Fibroblast of skin of right quadriceps (primary cell): Measurements from ENCODE around the gene PEAK1.

Source experiments
- DNase-seq: peaks from one replicate; pipeline ENCODE4 v3.0.0-alpha.2; 2013

PEAK1 gene

DNA sequence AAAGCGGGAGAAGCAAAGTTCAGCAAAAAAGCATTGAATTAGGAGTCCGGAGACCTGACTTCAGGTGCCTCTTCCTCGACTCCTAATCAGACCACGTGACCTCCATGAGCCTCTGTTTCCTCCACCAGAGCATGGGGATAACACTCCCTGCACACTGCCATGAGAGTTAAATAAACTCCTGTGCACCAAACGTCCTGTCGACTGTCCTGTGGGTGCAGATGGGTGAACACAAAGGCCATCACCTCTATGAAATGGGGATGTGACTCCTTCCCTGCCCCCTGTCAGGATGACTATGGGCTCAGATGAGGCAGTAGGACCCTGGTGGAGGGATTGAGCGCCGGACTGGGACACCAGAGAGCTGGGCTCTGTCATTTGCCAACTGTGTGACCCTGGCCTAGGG is 335.5 kb downstream of the PEAK1 start:
- no peak for DNase-seq

DNA sequence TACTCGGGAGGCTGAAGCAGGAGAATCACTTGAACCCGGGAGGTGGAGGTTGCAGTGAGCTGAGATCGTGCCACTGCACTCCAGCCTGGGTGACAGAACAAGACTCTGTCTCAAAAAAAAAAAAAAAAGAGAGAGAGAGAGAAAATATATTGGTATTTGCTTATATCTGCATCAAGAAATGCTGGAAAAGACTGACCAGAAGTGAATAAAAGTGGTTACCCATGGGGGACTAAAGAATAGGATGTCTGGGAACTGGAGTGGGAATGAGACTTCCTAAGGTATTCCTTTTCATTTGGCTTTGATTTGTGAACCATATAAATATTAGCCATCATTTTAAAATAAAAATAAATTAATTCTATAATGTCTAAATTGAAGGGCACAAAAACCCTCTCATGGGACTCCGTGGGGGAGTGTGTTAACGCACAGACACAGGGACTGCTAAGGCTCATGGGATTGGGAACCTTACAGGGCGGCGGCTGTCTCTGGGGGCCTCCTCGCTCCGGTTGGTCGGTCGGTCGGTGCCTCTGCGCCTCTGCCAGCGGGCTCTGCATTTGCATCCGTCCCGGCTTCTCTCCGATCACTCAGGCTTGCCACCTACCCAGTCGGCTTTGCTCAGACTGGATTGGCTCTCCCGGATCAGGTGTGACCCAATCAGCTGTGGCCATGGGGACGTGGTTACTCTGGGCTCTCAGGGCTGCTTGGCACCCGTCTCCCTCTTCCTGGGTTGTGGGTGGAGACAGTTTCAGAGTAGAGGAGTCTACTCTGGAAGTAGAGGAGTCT is 336.3 kb downstream of the PEAK1 start:
- DNase-seq, result peak; percentile 32

DNA sequence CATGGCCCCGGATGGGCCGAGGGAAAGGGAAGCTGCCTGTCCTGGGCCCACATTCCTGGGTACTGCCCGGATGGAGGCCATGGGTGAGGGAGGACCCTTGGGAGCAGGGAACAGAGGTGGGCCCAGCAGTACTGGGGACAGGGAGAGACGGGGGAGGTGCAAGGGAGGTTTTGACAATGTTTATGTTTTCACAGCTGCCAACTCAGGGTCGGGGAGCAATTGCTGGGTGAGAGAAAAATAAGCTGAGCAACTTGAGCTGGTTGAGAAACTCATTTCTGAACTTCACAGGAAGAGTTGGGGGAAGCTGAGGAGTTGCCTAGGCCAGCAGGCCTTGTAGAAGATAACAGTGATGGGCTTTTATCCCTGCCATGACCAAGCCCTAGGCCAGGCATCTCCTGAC is 337.9 kb downstream of the PEAK1 start:
- DNase-seq, result no peak

DNA sequence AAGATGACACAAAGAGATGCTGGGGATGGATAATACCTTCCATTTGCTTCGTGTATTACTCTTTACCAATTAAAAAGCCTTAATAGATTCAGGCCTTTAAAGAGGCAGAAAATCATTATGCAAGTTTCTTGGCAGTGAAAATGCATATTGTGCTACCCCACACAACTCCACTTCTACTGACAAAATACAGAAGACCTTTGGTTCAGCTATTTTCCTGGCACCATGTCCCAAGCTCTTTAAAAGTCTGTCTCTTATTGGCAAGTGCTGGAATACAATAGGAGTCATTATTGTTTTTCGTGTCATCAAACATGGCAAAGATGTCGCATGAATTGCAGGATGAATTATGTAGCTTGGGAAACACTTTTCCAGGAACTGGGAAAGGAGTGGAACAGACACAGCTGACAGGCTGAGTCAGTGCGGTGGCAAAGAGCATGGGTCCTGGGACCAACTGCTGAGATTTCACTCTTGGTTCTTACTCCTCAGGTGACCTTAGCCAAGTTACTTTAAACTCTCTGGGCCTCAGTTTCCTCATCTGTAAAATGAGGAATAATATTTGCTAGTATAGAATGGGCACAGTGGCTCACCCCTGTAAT is 343.5 kb downstream of the PEAK1 start:
- DNase-seq, result no peak

DNA sequence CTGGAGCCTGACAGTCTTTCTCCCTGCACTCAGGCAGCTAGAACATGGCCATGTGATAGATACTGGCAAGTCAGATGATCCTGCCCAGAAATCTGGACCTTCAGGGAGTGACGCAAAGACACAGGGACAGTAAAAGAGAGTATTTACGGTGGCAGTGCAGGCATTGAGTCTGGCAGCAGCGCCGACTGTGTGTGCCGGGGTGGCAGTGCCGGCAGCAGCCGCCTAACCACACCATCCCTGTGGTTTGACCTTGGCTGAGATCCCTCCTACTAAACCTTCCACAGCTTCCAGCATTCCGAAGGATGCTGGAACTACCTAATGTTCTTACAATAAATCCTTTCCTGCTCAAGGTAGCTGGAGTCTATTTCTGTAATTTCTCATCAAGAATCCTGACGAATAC is 344.4 kb downstream of the PEAK1 start:
- DNase-seq, result no peak

DNA sequence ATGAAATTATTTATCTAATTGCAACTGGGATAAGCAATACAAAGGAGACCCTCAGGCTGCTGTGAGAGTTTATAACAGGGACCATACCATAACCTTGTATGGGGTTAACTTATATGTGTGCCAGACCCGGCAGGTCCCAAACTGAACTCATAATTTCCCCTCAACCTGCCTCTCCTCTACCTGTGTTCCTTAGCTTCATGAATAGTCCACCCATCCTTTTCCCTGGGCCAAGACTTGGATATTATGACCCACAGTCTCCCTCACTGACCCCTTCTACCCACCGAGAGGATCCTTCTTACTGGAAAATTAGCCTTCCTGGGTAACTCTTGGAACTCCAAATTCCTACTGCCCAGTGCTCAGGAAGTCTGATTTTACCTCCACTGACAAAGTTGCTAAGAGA is 345.6 kb downstream of the PEAK1 start:
- DNase-seq, result no peak

DNA sequence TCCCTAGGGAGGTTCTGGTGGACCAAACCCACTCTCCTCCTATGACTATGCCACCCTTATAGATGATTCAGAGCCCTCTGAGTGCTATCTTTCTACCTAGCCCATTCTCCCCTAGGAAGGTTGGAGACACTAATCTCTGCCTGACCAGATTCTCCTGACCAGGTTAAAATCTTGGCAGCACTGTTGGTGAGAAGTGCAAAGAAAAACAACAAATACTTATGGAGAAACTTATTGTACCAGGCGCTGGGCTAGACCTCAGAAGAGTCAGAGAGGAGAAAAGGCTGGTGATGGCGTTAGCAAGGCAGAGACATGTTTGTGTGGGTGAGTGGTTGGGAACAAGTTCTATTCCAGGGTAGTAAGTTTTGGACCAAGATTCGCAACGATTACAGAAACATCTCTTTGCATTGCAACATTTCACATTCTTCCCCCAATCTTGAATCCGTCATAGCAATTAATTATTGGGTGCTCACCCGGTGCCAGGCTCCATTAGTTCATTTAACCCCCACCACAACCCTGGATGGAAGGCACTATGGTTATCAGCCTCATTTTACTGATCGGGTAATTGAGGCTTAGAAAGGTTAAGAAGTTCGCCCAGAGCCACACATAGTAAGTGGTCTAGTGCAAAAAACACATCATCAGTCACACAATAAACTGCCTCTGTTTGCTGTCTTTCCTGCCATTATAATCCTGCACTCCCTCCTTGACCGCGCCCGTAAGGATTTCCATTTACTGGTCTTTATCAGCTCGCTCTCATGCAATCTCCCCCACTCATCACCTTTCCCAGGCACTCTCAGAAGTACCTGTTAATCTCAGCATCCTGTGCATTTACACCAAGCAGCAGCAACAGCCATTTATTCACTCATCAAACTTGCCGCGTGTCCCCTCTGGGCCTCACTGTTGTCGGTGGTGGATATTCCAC is 348.3 kb downstream of the PEAK1 start:
- no peak for DNase-seq

DNA sequence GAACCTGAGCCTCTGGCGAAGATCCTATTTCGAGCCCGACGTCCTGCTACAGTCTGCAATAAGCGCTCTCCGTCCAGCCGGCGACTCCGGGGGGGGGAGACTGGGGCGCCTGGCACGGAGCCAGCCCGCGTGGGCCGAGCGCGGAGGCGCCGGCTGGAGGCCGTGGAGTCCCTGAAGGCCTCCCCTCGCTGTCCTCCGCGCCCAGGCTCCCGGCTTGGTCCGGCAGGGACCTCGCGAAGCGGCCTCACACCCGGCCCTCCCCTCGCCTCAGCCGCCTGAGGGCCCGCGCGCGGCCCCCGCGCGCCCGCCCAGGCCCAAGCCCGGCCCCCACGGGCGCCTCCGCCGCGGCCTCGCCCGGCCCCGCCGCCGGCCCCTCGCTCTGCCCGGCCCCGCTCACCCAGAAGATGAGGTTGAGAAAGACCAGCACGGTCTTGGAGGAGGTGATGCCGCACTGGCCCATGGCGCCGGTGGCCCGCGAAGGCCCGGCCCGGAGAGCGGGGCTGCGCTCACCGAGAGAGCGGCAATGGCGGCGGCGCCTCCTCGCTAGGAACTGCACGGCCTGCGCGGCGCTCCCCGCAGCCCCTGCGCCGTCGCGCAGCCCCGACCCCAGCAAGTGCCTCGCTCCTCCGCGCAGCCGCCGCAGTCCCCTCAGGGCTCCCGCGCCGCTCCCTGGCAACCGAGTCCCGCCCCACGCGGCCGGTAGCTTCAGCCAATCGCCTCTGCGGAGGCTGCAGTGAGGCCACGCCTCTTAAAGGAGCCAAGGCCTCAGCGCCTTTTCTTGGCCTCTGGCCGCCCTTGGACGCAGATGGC is 349.2 kb downstream of the PEAK1 start, which contains the start of gene TSPAN3:
TSS of gene TSPAN3 (minus strand) at position 615 of the 810 bp plus-strand sequence. CDS start at position 460, 155 bp downstream.
- DNase-seq, result peak; percentile 92

DNA sequence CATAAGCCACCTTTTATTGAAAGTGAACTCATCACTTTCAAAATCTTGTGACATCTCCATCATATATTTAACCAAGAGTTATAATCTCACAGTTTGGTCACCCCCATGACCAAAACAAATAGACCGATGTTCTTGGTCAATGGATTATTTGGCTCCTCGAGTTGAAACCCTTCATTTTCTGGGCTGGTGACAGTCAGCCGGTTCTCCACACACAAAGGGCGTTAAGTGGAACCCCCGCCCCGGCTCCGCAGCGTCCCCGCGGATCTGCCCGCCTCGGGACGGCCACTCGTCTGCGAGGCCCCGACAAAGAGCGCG is 349.8 kb downstream of the PEAK1 start:
- DNase-seq, result no peak

DNA sequence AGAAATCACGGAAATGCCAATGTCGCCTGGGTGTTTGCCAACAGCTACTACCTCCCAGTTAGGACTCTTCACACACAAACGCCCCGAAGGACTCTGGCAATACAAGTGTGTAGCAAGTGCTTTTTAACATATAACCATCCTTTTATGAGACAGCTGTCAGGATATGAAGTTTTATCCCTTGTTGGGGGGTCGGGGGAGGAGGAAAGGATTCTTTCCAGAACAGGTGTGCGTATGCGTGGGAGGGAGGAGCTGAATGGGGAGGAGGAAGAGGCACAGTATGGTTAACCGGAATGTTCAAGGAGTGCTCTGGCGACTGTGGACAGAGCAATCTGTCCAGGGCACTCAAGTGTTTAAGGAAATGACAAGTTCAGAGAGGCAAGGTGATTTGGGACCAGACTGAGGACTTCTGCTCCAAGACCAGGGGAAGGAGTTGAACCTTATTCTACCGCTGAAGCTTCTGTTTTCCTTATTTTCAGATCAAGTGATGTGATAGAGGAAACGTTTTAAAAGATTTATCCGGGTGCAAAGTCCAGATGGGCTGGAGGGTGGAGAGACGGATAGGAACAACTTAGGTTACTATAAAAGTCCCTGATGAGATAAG is 350.3 kb downstream of the PEAK1 start:
- DNase-seq, result no peak

DNA sequence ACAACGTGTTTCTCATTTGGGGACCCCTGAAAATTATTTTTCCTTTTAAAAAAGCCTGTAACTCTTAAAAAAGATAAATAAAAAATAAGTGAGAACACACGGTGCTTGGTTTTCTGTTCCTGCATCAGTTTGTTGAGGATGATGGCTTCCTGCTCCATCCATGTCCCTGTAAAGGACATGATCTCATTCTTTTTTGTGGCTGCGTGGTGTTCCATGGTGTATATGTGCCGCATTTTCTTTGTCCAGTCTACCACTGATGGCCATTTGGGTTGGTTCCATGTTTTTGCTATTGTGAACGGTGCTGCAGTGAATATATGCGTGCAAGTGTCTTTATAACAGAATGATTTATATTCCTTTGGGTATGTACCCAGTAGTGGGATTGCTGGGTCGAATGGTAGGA is 351.3 kb downstream of the PEAK1 start:
- no peak for DNase-seq

DNA sequence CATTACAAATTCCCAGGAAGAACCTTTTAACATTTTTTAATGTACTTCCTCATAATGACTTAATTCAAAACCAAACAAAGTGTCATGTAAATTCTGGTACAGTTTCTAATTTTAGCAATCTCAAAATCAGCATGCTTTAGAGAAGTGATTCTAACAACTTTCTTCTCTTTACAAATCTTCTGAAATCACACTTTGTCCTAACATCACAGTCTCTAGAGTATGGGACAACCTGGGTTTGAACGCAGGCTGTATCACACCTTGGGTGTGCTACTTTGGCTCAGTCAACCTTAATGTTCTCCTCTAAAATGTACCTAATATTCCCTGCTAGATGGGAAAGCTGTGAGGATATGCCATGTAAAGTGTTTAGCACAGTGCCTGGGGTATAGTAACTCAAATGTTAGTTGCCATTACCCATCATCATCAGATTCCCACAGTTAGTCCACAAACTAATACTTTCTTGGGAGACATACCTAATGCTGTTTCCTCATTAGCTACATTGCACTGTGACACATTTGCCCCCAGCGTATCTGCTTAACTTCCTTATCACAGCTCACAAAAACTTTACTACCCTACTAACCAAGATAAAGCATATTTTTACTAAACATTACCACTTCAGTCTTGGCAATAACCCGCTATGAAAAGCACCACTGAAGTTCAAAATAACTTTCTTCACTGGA is 352.1 kb downstream of the PEAK1 start:
- DNase-seq, result no peak

DNA sequence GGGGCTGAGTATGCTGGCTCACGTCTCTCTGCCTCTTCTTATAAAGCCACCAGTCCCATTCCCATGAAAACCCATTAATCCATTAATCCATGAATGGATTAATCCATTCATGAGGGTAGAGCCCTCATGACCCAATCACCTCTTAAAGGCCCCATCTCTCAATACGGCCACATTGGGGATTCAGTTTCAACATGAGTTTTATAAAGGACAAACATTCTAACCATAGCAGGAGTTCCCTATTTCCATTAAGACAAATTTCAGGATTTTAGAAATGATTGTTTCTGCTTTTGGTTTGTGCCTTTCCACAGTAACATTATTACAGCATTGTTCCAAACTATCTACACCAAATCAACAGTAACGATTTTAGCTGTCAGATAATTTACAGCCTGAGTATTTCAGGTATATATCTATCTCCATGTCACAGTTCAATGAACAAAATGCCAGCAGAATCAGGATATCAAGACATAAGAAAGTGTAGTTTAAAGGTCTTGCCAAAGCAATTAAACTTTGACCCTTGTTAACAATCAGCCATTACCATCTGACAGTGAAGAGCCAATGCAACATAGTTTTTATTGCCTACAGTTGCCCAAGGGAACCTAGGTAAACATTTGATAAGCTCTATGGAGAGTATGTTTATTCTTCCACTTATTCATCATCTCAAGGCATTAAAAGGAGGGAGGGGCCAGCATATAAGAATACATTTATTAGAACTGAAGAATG is 352.8 kb downstream of the PEAK1 start:
- DNase-seq, result peak; percentile 47

DNA sequence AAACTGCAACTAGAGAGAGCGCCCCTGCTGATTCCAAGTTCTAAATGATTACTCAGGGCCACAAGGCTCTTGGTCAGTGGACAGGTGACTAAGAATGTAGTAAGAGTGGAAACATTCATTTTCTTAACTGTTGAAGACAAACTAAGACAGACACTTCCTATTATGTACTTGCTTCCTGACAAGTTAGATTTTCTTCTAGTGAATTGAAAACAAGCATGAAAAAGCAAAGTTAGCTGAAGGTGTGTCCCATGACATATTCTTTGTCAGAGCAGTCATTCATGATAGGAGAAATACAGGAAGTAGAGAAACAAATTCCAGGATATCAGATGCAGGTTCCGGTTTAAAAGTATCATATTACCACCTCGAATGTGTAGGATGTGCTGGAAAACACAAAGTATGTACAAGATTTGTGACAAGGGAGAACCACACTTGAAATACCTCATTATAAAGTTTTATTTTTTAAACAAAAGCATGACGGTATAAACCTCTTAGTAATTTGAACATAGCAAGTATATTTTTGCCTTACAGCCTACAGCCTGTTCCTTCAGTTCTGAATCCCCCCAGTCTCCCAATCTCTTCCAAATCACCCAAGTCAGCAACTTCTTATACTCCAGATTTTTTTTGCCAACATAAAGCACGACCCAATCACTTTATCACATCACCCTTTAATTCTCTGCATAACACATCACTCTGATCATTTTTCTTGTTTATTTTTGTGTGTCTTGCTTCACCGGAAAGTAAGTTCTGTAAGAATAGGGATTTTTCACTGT is 355.2 kb downstream of the PEAK1 start:
- DNase-seq, result no peak

DNA sequence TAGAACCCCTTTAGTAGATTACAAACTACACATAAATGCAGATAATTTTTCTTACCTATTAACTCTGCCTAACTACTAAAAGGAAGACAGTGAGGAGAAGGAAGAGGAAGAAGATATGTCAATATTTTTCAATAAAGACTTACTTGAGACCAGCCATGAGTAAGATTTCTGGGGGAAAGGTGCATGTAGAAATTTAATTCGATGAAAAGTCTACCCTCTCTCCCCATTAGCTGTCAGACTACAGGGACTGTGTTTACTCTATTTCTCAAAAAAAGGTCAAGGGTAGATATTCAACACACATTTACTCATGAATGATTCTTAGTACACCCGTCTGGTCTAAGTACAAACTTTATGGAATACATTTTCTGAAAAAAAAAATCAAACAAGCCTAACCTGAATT is 355.8 kb downstream of the PEAK1 start:
- no peak for DNase-seq

DNA sequence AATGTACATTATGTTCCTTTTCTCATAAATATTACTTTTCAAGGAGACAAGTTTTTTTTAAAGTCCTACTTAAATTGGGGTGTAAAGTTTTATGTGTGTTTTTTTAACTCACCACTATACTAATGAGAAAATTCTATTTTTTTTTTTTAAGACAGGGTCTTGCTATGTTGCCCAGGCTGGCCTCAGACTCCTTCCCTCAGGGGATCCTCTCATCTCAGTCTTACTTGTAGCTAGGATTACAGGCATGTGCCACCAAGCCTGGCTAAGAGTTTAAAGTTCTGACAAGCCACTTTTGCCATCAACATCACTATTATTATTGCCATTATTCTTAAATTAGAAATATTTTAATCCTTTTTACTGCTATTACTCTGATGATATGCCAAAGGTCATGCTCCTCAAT is 356.7 kb downstream of the PEAK1 start:
- no peak for DNase-seq

DNA sequence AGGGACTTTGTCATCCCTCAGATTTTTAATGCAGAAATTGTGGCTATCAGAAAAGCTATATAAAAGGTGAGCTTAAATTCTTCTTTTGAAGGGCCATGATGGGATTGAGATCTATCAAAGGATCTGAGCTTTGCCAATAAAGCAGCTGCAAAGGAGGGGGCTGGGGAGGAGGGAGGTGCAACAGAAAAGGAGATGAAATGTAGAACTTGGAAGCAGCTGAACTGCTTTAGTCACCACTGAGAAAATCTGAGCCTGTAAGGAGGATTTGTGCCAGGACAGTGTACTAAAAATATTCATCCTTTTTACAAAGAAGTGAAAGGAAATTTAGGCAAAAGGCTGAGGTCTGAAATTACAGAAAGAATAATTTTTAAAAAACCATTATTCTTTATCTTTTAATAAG is 359.4 kb downstream of the PEAK1 start:
- DNase-seq, result peak; percentile 46

DNA sequence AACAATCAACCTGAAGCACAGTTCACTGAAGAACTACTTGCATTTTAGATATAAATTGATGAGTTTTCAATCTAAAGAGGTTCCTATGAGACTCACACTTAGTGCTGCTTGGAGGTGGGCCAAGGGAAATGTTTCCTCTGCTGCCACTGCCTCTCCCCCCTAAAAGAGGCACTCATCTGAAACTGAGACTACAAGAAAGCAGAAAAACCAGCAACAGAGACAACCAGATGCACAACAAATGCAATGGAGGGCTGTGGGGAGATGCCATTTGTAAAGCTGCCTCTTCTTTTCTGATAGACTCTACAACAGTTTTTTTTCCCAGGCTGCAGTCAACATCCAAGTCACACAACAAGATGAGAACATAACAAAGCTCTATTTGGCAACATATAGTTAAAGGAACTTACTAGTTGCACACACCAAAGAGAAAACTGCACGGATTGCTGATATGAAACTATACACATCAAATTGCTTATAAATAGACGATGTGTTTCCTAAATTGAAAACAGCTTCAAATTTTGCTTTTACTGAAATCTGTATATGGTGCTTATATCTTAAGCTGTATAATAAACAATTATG is 360.0 kb downstream of the PEAK1 start:
- peak; percentile 38 for DNase-seq

DNA sequence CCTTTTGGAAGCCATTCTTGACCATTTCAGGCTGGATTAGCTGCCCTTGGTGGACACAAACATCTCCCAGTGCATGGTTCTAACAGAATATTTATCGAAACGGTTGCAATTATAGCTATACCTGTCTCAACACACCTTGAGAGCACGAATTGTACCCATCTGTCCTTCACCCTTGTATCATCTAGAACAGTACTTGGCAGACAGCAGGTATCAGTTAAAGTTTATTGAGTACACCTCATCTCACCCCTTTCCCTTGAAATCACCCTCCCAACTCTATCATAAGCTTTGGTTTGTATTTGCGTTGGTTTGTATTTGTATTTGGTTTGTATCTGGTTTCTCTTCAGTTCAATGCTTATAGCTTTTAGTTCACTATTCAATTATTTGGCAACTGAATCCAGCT is 361.4 kb downstream of the PEAK1 start:
- DNase-seq, result no peak

DNA sequence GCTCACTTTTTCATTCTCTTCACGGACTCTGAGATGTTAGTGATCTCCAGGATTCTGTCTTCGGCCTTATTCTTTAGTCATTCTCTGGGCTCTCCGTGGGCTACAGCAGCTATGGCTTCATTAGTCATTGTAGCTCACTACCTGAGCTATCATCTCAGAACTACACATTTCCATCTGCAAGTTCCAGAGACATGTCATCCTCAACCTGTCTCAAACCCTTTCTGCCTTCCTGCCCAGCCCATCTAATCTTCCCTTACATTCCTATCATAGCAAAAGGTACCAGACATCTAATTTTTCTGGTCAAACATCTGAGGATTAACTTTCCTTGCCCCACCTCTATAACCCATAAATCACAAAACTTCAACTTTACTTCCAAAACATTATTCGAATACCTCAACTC is 362.2 kb downstream of the PEAK1 start:
- DNase-seq, result peak; percentile 33
